GM23338 (cell line): ENCODE results near the gene CTXN3. TPM values are rescaled to one million over a fixed set of nuclear protein-coding genes. Genes with fewer than 3 reads are reported as not detected.

Experiments used
- ATAC-seq: fragments of 200-7000 bp; cut with Tn5 transposase; 3 replicates; pipeline ENCODE4 v1.9.1; 2020
- DNase-seq: peaks from one replicate; pipeline ENCODE4 v3.0.0-alpha.2; 2015; ENCODE audit warnings: low spot score
- H2AFZ ChIP-seq: fragments of 200-600 bp; sonication (generic); 2 replicates; pipeline ENCODE4 v1.8.0; 2016; ENCODE audit warnings: antibody characterized with exemption, mild to moderate bottlenecking, moderate library complexity
- H3F3A ChIP-seq: fragments of 200-600 bp; sonication (generic); replicated peaks from 2 replicates; pipeline ENCODE4 v1.8.0; 2017; ENCODE audit warnings: antibody characterized with exemption, mixed run types, low read depth
- H3K27ac ChIP-seq: fragments of 200-600 bp; sonication (generic); 2 replicates; pipeline ENCODE4 v1.6.1; 2016; ENCODE audit warnings: low read depth
- H3K27me3 ChIP-seq: fragments of 200-600 bp; sonication (generic); 2 replicates; pipeline ENCODE4 v1.8.0; 2016; ENCODE audit warnings: mild to moderate bottlenecking, mixed run types, moderate library complexity; ENCODE audit not compliant: insufficient read depth
- H3K36me3 ChIP-seq: fragments of 200-600 bp; sonication (generic); 2 replicates; pipeline ENCODE4 v1.8.0; 2016; ENCODE audit warnings: mild to moderate bottlenecking; ENCODE audit not compliant: insufficient read depth
- H3K4me1 ChIP-seq: fragments of 200-600 bp; sonication (generic); 2 replicates; pipeline ENCODE4 v1.8.0; 2016; ENCODE audit warnings: mild to moderate bottlenecking, moderate library complexity; ENCODE audit not compliant: insufficient read depth
- H3K4me2 ChIP-seq: fragments of 200-600 bp; sonication (generic); 2 replicates; pipeline ENCODE4 v1.7.1; 2017; ENCODE audit warnings: mixed run types
- H3K4me3 ChIP-seq: fragments of 200-600 bp; sonication (generic); 2 replicates; pipeline ENCODE4 v1.6.1; 2016; ENCODE audit warnings: mixed run types
- H3K79me2 ChIP-seq: fragments of 200-600 bp; sonication (generic); replicated peaks from 2 replicates; pipeline ENCODE4 v1.8.0; 2017; ENCODE audit warnings: mild to moderate bottlenecking; ENCODE audit not compliant: insufficient read depth
- H3K9me2 ChIP-seq: fragments of 200-600 bp; sonication (generic); 2 replicates; pipeline ENCODE4 v1.8.0; 2017; ENCODE audit not compliant: insufficient read depth
- H4K20me1 ChIP-seq: fragments of 200-600 bp; sonication (generic); replicated peaks from 2 replicates; pipeline ENCODE4 v1.8.0; 2017; ENCODE audit warnings: mild to moderate bottlenecking; ENCODE audit not compliant: insufficient read depth
- H3K27ac Mint-ChIP-seq: 2 replicates; pipeline ENCODE4 v1.8.0; 2020; ENCODE audit warnings: inconsistent platforms, mild to moderate bottlenecking, moderate library complexity, mixed read lengths
- H3K27me3 Mint-ChIP-seq: 3 replicates; pipeline ENCODE4 v1.8.0; 2022; ENCODE audit warnings: low read depth, mild to moderate bottlenecking, moderate library complexity, mixed read lengths, inconsistent platforms; ENCODE audit not compliant: insufficient read depth, poor library complexity
- H3K36me3 Mint-ChIP-seq: 3 replicates; pipeline ENCODE4 v1.8.0; 2021; ENCODE audit warnings: low read depth, mild to moderate bottlenecking, inconsistent platforms, moderate library complexity, mixed read lengths
- H3K4me1 Mint-ChIP-seq: 3 replicates; pipeline ENCODE4 v1.8.0; 2020; ENCODE audit warnings: mild to moderate bottlenecking, inconsistent platforms, mixed read lengths
- H3K4me3 Mint-ChIP-seq: 3 replicates; pipeline ENCODE4 v1.8.0; 2021; ENCODE audit warnings: moderate library complexity, mild to moderate bottlenecking, inconsistent platforms, mixed read lengths
- H3K9me3 Mint-ChIP-seq: 3 replicates; pipeline ENCODE4 v1.8.0; 2020; ENCODE audit warnings: moderate library complexity, mild to moderate bottlenecking, inconsistent platforms, mixed read lengths
- CREB1 ChIP-seq: fragments of 250-450 bp; sonication (Bioruptor Pico); IDR thresholded peaks from 2 replicates; pipeline ENCODE4 v1.5.0; 2020; ENCODE audit warnings: low read depth, mild to moderate bottlenecking, moderate library complexity
- CTCF ChIP-seq, 2 experiments: fragments of 200-600 bp in 1 of 2; sonication (generic) in 1 of 2; conservative IDR thresholded peaks; 2 replicates each; pipeline versions ENCODE4 v1.5.1 to v1.6.1; 2016 to 2017; ENCODE audit warnings: antibody characterized with exemption in 2 of 2, low read depth in 2 of 2, mild to moderate bottlenecking in 2 of 2, moderate library complexity in 1 of 2
- ETS1 ChIP-seq: IDR thresholded peaks from 2 replicates; pipeline ENCODE4 v1.6.1; 2016; ENCODE audit warnings: antibody characterized with exemption
- EZH2phosphoT487 ChIP-seq: fragments of 200-600 bp; sonication (generic); IDR thresholded peaks from one replicate; pipeline ENCODE4 v1.8.1; 2018; ENCODE audit warnings: antibody characterized with exemption; ENCODE audit not compliant: unreplicated experiment
- JUNB ChIP-seq: IDR thresholded peaks from one replicate; pipeline ENCODE4 v1.6.1; 2016; ENCODE audit warnings: antibody characterized with exemption; ENCODE audit not compliant: unreplicated experiment
- NANOG ChIP-seq: IDR thresholded peaks from 2 replicates; pipeline ENCODE4 v1.6.1; 2016; ENCODE audit warnings: antibody characterized with exemption, borderline replicate concordance
- POLR2AphosphoS5 ChIP-seq: IDR thresholded peaks from 2 replicates; pipeline ENCODE4 v1.6.1; 2016; ENCODE audit warnings: antibody characterized with exemption, low read depth
- REST ChIP-seq: IDR thresholded peaks from one replicate; pipeline ENCODE4 v1.6.1; 2018; ENCODE audit warnings: antibody characterized with exemption; ENCODE audit not compliant: unreplicated experiment
- STAT1 ChIP-seq: IDR thresholded peaks from one replicate; pipeline ENCODE4 v1.6.1; 2016; ENCODE audit warnings: antibody characterized with exemption; ENCODE audit not compliant: unreplicated experiment
- ZNF114 ChIP-seq: fragments of 250-450 bp; sonication (Bioruptor Pico); IDR thresholded peaks from 2 replicates; pipeline ENCODE4 v1.5.0; 2020; ENCODE audit warnings: mild to moderate bottlenecking, moderate library complexity
- ZNF331 ChIP-seq: fragments of 250-450 bp; sonication (Bioruptor Pico); IDR thresholded peaks from 2 replicates; pipeline ENCODE4 v1.5.0; 2020; ENCODE audit warnings: low read depth, mild to moderate bottlenecking, moderate library complexity
- polyA plus RNA-seq: library from polyadenylated mRNA; unstranded; fragments of >200 nt; fragmentation: Nextera tagmentation; extraction: Ambion mirVana; gene quantifications from 2 replicates; pipeline ENCODE4 v1.2.1, GENCODE V29; 2016
- total RNA-seq: library from RNA; depleted of rRNA; stranded (reverse); fragments of >200 nt; shearing (Covaris generic); gene quantifications from 2 replicates; pipeline ENCODE4 v1.2.3, GENCODE V29; 2014

The CTXN3 gene
- total and polyA plus RNA-seq, 2 experiments from 2014 or later = not detected

GRCh38 chr5:127642949-127643348 is 5.9 kb upstream of the CTXN3 start:
- Histone ChIP-seq H3K4me3 (no peak overlapping the region), H3K4me1 (no peaks in the 10 kb centered on the region), H3K9me2 (no peaks in the 10 kb centered on the region), H3K27ac (no peak overlapping the region), H4K20me1 (no peaks in the 10 kb centered on the region), H3K4me2 (no peak overlapping the region), H3F3A (no peaks in the 10 kb centered on the region), H3K27me3 (no peaks in the 10 kb centered on the region), H3K79me2 (no peaks in the 10 kb centered on the region), H2AFZ (no peak overlapping the region), H3K36me3 (no peaks in the 10 kb centered on the region)
- no peaks in the 10 kb centered on the region for H3K36me3 Mint-ChIP-seq
- TF ChIP-seq ZNF331 (CRISPR knock-in tag) (no peak), POLR2AphosphoS5 (no peak), ZNF114 (CRISPR knock-in tag) (no peak), CTCF (conservative IDR thresholded peaks at IDR 0.05; ENCODE audit: low read depth in 2 of 2) (no peak)
- H3K4me1 Mint-ChIP-seq = 0 out of 3 replicates have a peak, but pooled peaks cover 3% of the 10 kb centered on the region
- DNase-seq = no peak
- ATAC-seq = no peak
- no peak overlapping the region for H3K27ac Mint-ChIP-seq
- H3K9me3 Mint-ChIP-seq = no peaks in the 10 kb centered on the region
- no peaks in the 10 kb centered on the region for H3K27me3 Mint-ChIP-seq
- H3K4me3 Mint-ChIP-seq = no peak overlapping the region

- no peaks in the 10 kb centered on the region for H3K9me2 ChIP-seq
- H3K9me3 Mint-ChIP-seq = no peaks in the 10 kb centered on the region
- TF ChIP-seq CREB1 (CRISPR knock-in tag) (no peak), ETS1 (no peak), CTCF (conservative IDR thresholded peaks at IDR 0.05; ENCODE audit: low read depth in 2 of 2) (no peak), REST (no peak), NANOG (no peak), EZH2phosphoT487 (no peak), POLR2AphosphoS5 (no peak), ZNF114 (CRISPR knock-in tag) (no peak), JUNB (no peak), STAT1 (no peak)
These were observed 5.3 kb upstream of the CTXN3 start for GRCh38 chr5:127643607-127644006.

More at GRCh38 chr5:127643607-127644006, 5.3 kb upstream of the CTXN3 start:
- Histone ChIP-seq H4K20me1 (no peaks in the 10 kb centered on the region), H2AFZ (0 out of 2 replicates have a peak overlapping the region, but pooled peaks have one; percentile 61), H3K4me2 (no peak overlapping the region), H3K27ac (no peak overlapping the region), H3K36me3 (no peaks in the 10 kb centered on the region), H3K4me3 (no peak overlapping the region), H3F3A (no peaks in the 10 kb centered on the region), H3K79me2 (no peaks in the 10 kb centered on the region), H3K27me3 (no peaks in the 10 kb centered on the region), H3K4me1 (peaks cover 5% of the 10 kb centered on the region)
- Mint-ChIP-seq H3K27ac (peak overlapping the region; percentile 8; the same call in 1 of the 2 replicates), H3K4me1 (peaks cover 4% of the 10 kb centered on the region), H3K27me3 (no peaks in the 10 kb centered on the region), H3K36me3 (no peaks in the 10 kb centered on the region), H3K4me3 (no peak overlapping the region)
- ATAC-seq (no peak), DNase-seq (no peak)
